Thoracic aorta (tissue), 2 donors: ENCODE results near the gene NDFIP1. TPM values are rescaled to one million over a fixed set of nuclear protein-coding genes. Genes with fewer than 3 reads are reported as not detected.

Experiments
- ATAC-seq: fragments of 150-250 bp; one replicate; pipeline ENCODE4 v1.8.0; 2017; ENCODE audit warnings: low read depth; ENCODE audit not compliant: insufficient number of reproducible peaks, low FRiP score
- DNase-seq: peaks from one replicate; pipeline ENCODE4 v3.0.0-alpha.2; 2020; ENCODE audit warnings: low spot score
- H3K27ac ChIP-seq, 2 donors: fragments of 200-600 bp; sonication (generic); 1 replicate in 1 of 2; 2 replicates in 1 of 2; pipeline ENCODE4 v1.5.1; 2016; ENCODE audit warnings: mild to moderate bottlenecking in 2 of 2, moderate library complexity in 2 of 2
- H3K27me3 ChIP-seq: fragments of 200-600 bp; sonication (generic); replicated peaks from 2 replicates; pipeline ENCODE4 v1.6.0; 2016; ENCODE audit warnings: mild to moderate bottlenecking; ENCODE audit not compliant: insufficient read depth
- H3K36me3 ChIP-seq: fragments of 200-600 bp; sonication (generic); one replicate; pipeline ENCODE4 v1.5.1; 2016
- H3K4me1 ChIP-seq, 2 donors: fragments of 200-600 bp; sonication (generic); 1 replicate in 1 of 2; 2 replicates in 1 of 2; pipeline versions ENCODE4 v1.5.1 to v1.6.0; 2016; ENCODE audit warnings: low read depth in 2 of 2, mild to moderate bottlenecking in 1 of 2; ENCODE audit not compliant: control insufficient read depth in 1 of 2
- H3K4me3 ChIP-seq: fragments of 200-600 bp; sonication (generic); 2 replicates; pipeline ENCODE4 v1.5.1; 2016; ENCODE audit warnings: mild to moderate bottlenecking
- H3K9me3 ChIP-seq: fragments of 200-600 bp; sonication (generic); 2 replicates; pipeline ENCODE4 v1.5.1; 2016
- CTCF ChIP-seq: fragments of 200-600 bp; sonication (generic); IDR thresholded peaks from one replicate; pipeline ENCODE4 v1.5.1; 2019; ENCODE audit warnings: antibody characterized with exemption
- total RNA-seq, 2 donors: library from RNA; depleted of rRNA; stranded (reverse); fragments of >200 nt; gene quantifications; one replicate each; pipeline versions ENCODE4 v1.1.0 to v1.2.3, GENCODE V29; 2016

The NDFIP1 gene
- total RNA-seq, 2 donors from 2014 or later: 102 to 134 TPM

GRCh38 chr5:142078221-142078620 is 30.4 kb upstream of the NDFIP1 start:
- Histone ChIP-seq H3K4me1 (no peaks in the 10 kb centered on the region), H3K36me3 (no peaks in the 10 kb centered on the region), H3K9me3 (no peaks in the 10 kb centered on the region), H3K27me3 (no peaks in the 10 kb centered on the region), H3K27ac (no peak overlapping the region), H3K4me3 (no peak overlapping the region)
- no peak for TF ChIP-seq CTCF
- ATAC-seq (no peak), DNase-seq (no peak)

- TF ChIP-seq CTCF: no peak
- Histone ChIP-seq H3K4me3 (no peak overlapping the region), H3K36me3 (no peaks in the 10 kb centered on the region), H3K27ac (no peak overlapping the region), H3K4me1 (no peaks in the 10 kb centered on the region), H3K9me3 (no peaks in the 10 kb centered on the region), H3K27me3 (no peaks in the 10 kb centered on the region)
- ATAC-seq (no peak), DNase-seq (no peak)
Measured at GRCh38 chr5:142078706-142079105, 29.9 kb upstream of the NDFIP1 start.

GRCh38 chr5:142079306-142079721 is 29.3 kb upstream of the NDFIP1 start:
- Histone ChIP-seq H3K4me1 (no peaks in the 10 kb centered on the region), H3K9me3 (no peaks in the 10 kb centered on the region), H3K36me3 (no peaks in the 10 kb centered on the region), H3K27me3 (no peaks in the 10 kb centered on the region), H3K4me3 (no peak overlapping the region), H3K27ac (no peak overlapping the region)
- DNase-seq: no peak
- TF ChIP-seq CTCF: no peak
- no peak for ATAC-seq

GRCh38 chr5:142080248-142080647 is 28.3 kb upstream of the NDFIP1 start:
- no peak for DNase-seq
- no peak overlapping the region for H3K4me3 ChIP-seq
- H3K36me3 ChIP-seq: no peaks in the 10 kb centered on the region
- TF ChIP-seq CTCF: no peak
- ATAC-seq: no peak
- H3K27me3 ChIP-seq: no peaks in the 10 kb centered on the region
- no peaks in the 10 kb centered on the region for H3K9me3 ChIP-seq
- no peak overlapping the region for H3K27ac ChIP-seq
- no peaks in the 10 kb centered on the region for H3K4me1 ChIP-seq

GRCh38 chr5:142082182-142082781 is 26.3 kb upstream of the NDFIP1 start:
- Histone ChIP-seq H3K27ac (no peak overlapping the region), H3K4me1 (no peaks in the 10 kb centered on the region), H3K36me3 (no peaks in the 10 kb centered on the region), H3K4me3 (no peak overlapping the region), H3K9me3 (no peaks in the 10 kb centered on the region), H3K27me3 (no peaks in the 10 kb centered on the region)
- no peak for TF ChIP-seq CTCF
- no peak for DNase-seq
- ATAC-seq: no peak
